ENCODE results near the gene CTNNA2. TPM values are rescaled to one million over a fixed set of nuclear protein-coding genes. Genes with fewer than 3 reads are reported as not detected.

CTNNA2 gene
- total and polyA plus RNA-seq, 5 donors, result 0.08 to 0.42 (median 0.11) TPM; not detected in 1

DNA sequence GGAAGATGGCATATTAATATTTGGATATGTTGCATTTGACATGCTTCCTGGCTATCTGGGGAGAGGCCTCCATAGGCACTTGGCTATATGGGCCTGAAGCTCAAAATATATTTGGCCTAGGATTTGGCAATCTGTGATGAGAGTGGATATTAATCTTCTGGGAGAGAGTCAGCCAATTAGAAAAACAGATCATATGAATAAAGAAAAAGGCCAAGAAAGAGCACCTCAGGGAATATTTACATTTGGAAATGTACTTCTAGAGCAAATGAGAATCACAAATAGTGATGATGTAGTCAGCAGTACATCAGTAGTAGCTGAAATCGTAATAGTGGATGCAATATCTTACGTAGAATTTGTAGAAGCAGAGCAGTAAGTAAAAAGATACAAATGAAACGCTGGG, 277.0 kb downstream of the CTNNA2 start:
- Histone ChIP-seq H3K4me3 (ENCODE audit: low read length) (no peak overlapping the region), H3K9me3 (ENCODE audit: control insufficient read depth, low read length) (no peaks in the 10 kb centered on the region), H3K27me3 (ENCODE audit: control insufficient read depth, insufficient read depth) (no peaks in the 10 kb centered on the region), H3K27ac (ENCODE audit: low read length) (no peak overlapping the region), H3K4me1 (ENCODE audit: control insufficient read depth, insufficient read depth, low read length) (no peaks in the 10 kb centered on the region)
- DNase-seq (no peak), ATAC-seq (no peak)
- intact Hi-C loops (cut with DNase I), result no loop called here
- 75% methylated on average over 3 of the region's 3 CpGs for WGBS

- 82% methylated on average over 1 of the region's 1 CpG for WGBS
Observed at GRCh38 chr2:79792090-79792489, 279.2 kb downstream of the CTNNA2 start.

GRCh38 chr2:79793006-79793405, 280.2 kb downstream of the CTNNA2 start:
- H3K27ac ChIP-seq (ENCODE audit: low read length), result no peak overlapping the region
- H3K9me3 ChIP-seq (ENCODE audit: control insufficient read depth, low read length), result no peaks in the 10 kb centered on the region
- no peaks in the 10 kb centered on the region for H3K27me3 ChIP-seq (ENCODE audit: control insufficient read depth, insufficient read depth)
- 86% methylated on average over 3 of the region's 3 CpGs for WGBS
- H3K4me3 ChIP-seq (ENCODE audit: low read length), result no peak overlapping the region
- no peaks in the 10 kb centered on the region for H3K4me1 ChIP-seq (ENCODE audit: control insufficient read depth, insufficient read depth, low read length)
- intact Hi-C loops (cut with DNase I), result no loop called here
- no peak for DNase-seq
- no peak for ATAC-seq

More at GRCh38 chr2:79792090-79792489, 279.2 kb downstream of the CTNNA2 start:
- DNase-seq (no peak), ATAC-seq (no peak)
- H3K27ac ChIP-seq (ENCODE audit: low read length), result no peak overlapping the region
- H3K4me1 ChIP-seq (ENCODE audit: control insufficient read depth, insufficient read depth, low read length), result no peaks in the 10 kb centered on the region
- H3K4me3 ChIP-seq (ENCODE audit: low read length), result no peak overlapping the region
- H3K27me3 ChIP-seq (ENCODE audit: control insufficient read depth, insufficient read depth), result no peaks in the 10 kb centered on the region
- no peaks in the 10 kb centered on the region for H3K9me3 ChIP-seq (ENCODE audit: control insufficient read depth, low read length)
- intact Hi-C loops (cut with DNase I), result no loop called here

DNA sequence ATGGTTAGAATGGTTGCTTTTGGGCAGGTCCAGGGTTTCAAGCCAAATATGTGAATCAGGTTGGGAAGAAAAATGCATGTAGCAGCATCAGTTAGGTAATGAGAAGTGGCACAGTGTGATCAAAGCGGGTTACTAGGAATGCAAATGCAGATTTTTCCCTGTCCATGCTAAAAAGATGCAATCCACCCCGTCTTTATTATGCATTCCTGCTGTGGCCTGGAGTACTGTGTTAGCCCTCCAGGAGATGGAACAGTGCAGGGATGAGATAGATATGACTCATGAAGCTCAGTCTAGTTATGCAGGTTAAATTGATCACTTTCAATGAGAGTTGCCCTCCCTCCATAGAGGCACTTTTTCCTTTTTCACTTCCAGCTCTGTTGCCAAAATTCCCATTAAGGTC, 283.8 kb downstream of the CTNNA2 start:
- H3K27ac ChIP-seq (ENCODE audit: low read length), result no peak overlapping the region
- WGBS, result 62% methylated on average over 2 of the region's 2 CpGs
- no peaks in the 10 kb centered on the region for H3K27me3 ChIP-seq (ENCODE audit: control insufficient read depth, insufficient read depth)
- no peaks in the 10 kb centered on the region for H3K4me1 ChIP-seq (ENCODE audit: control insufficient read depth, insufficient read depth, low read length)
- no peak overlapping the region for H3K4me3 ChIP-seq (ENCODE audit: low read length)
- H3K9me3 ChIP-seq (ENCODE audit: control insufficient read depth, low read length), result no peaks in the 10 kb centered on the region
- ATAC-seq (no peak), DNase-seq (no peak)
- intact Hi-C loops (cut with DNase I), result no loop called here

DNA sequence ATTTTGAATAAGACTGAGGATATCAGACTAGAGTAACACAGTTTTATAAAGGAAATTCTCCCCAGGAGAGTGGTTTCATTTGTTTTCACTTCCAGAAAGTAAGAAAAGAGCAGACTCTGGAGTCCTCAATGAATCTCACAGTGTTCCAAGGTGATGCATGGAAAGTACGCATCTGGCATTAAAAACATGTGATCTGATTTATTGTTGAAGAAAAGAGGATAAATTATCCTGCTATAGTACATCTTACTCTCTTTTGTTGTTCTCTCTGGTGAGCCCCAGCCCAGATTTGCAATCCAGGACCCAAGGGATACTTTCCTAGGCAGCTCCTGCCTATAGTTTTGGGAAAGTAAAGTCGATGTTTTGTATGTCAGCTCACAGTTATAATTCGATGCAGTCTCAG, 285.9 kb downstream of the CTNNA2 start:
- DNase-seq (no peak), ATAC-seq (no peak)
- 81% methylated on average over 3 of the region's 3 CpGs for WGBS
- Histone ChIP-seq H3K27me3 (ENCODE audit: control insufficient read depth, insufficient read depth) (no peaks in the 10 kb centered on the region), H3K27ac (ENCODE audit: low read length) (no peak overlapping the region), H3K9me3 (ENCODE audit: control insufficient read depth, low read length) (no peaks in the 10 kb centered on the region), H3K4me3 (ENCODE audit: low read length) (no peak overlapping the region), H3K4me1 (ENCODE audit: control insufficient read depth, insufficient read depth, low read length) (no peaks in the 10 kb centered on the region)
- intact Hi-C loops (cut with DNase I), result no loop called here

DNA sequence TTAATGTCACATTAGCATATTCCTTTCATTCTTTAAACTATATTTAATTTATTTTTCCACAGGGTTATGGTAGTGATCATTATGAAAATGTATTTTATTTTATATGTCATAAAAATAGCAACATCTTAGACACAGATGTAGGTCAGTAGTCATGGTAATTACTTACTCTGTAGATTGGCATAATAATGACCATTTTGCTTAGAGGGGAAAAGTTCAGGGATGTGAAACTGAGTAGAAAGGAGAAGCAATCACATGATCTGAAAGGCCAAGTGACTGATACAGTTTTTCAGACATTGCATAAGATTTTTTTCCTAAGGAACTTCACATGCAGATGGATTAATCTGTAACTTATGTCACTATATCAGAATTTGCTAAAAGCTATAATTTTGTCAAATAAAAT, 286.9 kb downstream of the CTNNA2 start:
- Histone ChIP-seq H3K27me3 (ENCODE audit: control insufficient read depth, insufficient read depth) (no peaks in the 10 kb centered on the region), H3K27ac (ENCODE audit: low read length) (no peak overlapping the region), H3K4me1 (ENCODE audit: control insufficient read depth, insufficient read depth, low read length) (no peaks in the 10 kb centered on the region), H3K4me3 (ENCODE audit: low read length) (no peak overlapping the region), H3K9me3 (ENCODE audit: control insufficient read depth, low read length) (no peaks in the 10 kb centered on the region)
- intact Hi-C loops (cut with DNase I), result no loop called here
- no peak for DNase-seq
- no peak for ATAC-seq

DNA sequence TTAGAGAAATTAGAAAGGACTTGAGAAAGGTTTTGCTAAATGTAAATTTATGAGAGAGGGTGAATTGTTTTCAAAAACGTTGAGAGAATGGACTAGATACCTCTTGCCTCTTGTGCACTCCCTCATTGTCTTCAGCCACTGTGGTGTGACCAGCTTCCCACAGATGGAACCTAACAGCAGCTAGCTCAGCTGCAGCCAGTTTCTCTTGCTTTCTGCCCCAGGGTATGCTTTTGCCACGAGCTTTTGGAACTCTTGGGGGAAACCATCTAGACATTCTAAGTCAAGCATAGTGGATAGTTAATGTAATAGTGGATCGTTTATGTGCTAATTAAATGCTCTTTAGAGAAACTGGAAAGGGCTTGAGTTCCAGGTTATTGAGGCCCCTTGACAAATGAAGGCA, 288.2 kb downstream of the CTNNA2 start:
- no peak overlapping the region for H3K4me3 ChIP-seq (ENCODE audit: low read length)
- no peak for ATAC-seq
- intact Hi-C loops (cut with DNase I), result no loop called here
- no peaks in the 10 kb centered on the region for H3K27me3 ChIP-seq (ENCODE audit: control insufficient read depth, insufficient read depth)
- H3K9me3 ChIP-seq (ENCODE audit: control insufficient read depth, low read length), result no peaks in the 10 kb centered on the region
- no peak for DNase-seq
- no peaks in the 10 kb centered on the region for H3K4me1 ChIP-seq (ENCODE audit: control insufficient read depth, insufficient read depth, low read length)
- WGBS, result 54% methylated on average over 3 of the region's 3 CpGs
- H3K27ac ChIP-seq (ENCODE audit: low read length), result no peak overlapping the region

DNA sequence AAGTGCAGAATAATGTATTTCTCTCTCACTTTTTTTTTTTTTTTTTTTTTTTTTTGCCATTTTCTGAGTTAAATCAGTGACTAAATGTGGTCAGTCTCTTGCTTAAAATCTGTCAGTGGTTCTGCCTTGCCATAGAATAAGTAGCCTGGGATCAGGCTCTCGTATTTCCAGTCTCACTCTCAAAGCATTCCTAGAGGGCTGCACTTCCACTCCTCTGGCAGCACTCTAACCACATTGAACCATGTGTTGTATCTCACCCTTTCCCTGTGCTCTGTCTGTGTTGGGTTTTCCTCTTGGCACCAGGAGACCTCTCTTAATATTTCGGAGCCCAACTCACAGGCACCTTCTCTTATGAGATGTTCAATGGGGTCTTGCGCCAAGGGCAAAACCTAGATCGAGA, 304.4 kb downstream of the CTNNA2 start:
- WGBS, result 73% methylated on average over 4 of the region's 4 CpGs
- H3K4me3 ChIP-seq (ENCODE audit: low read length), result no peak overlapping the region

DNA sequence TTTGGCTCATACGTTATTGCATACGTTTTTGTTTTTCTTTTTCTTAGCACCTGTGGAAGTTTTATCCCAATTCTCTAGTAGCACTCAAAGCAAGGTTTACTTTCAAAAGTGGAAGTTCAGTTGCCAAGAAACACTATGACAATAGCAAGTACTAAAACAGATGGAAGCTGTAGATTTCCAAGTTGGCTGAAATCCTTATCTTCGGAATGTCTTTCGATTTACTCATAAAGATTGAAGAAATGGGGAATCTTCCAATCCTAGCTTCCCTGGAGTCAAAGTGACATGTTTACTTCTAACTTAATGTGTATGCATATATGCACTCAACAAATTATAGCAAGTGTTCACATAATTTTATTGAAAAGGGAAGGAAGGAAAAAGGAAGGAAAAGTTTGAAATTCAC, 307.4 kb downstream of the CTNNA2 start:
- Histone ChIP-seq H3K4me1 (ENCODE audit: control insufficient read depth, insufficient read depth, low read length) (no peaks in the 10 kb centered on the region), H3K27me3 (ENCODE audit: control insufficient read depth, insufficient read depth) (no peaks in the 10 kb centered on the region), H3K27ac (ENCODE audit: low read length) (no peak overlapping the region), H3K4me3 (ENCODE audit: low read length) (no peak overlapping the region), H3K9me3 (ENCODE audit: control insufficient read depth, low read length) (no peaks in the 10 kb centered on the region)
- 79% methylated on average over 4 of the region's 4 CpGs for WGBS
- DNase-seq, result no peak
- no peak for ATAC-seq
- intact Hi-C loops (cut with DNase I), result no loop called here

More for the DNA sequence above, 304.4 kb downstream of the CTNNA2 start:
- H3K27me3 ChIP-seq (ENCODE audit: control insufficient read depth, insufficient read depth), result no peaks in the 10 kb centered on the region
- no peak for ATAC-seq
- H3K27ac ChIP-seq (ENCODE audit: low read length), result no peak overlapping the region
- H3K9me3 ChIP-seq (ENCODE audit: control insufficient read depth, low read length), result no peaks in the 10 kb centered on the region
- H3K4me1 ChIP-seq (ENCODE audit: control insufficient read depth, insufficient read depth, low read length), result no peaks in the 10 kb centered on the region
- DNase-seq, result no peak
- intact Hi-C loops (cut with DNase I), result no loop called here

GRCh38 chr2:79822136-79822535, 309.3 kb downstream of the CTNNA2 start:
- whole genome bisulfite sequencing, result 57% methylated on average over 2 of the region's 2 CpGs

GRCh38 chr2:79824086-79824786, 311.4 kb downstream of the CTNNA2 start:
- Histone ChIP-seq H3K4me1 (ENCODE audit: control insufficient read depth, insufficient read depth, low read length) (no peaks in the 10 kb centered on the region), H3K9me3 (ENCODE audit: control insufficient read depth, low read length) (no peaks in the 10 kb centered on the region), H3K4me3 (ENCODE audit: low read length) (no peak overlapping the region), H3K27me3 (ENCODE audit: control insufficient read depth, insufficient read depth) (no peaks in the 10 kb centered on the region), H3K27ac (ENCODE audit: low read length) (no peak overlapping the region)
- intact Hi-C loops (cut with DNase I), result no loop called here
- DNase-seq (no peak), ATAC-seq (no peak)
- WGBS, result 47% methylated on average over 6 of the region's 6 CpGs

More at GRCh38 chr2:79822136-79822535, 309.3 kb downstream of the CTNNA2 start:
- no peak for DNase-seq
- H3K4me1 ChIP-seq (ENCODE audit: control insufficient read depth, insufficient read depth, low read length), result no peaks in the 10 kb centered on the region
- no peaks in the 10 kb centered on the region for H3K27me3 ChIP-seq (ENCODE audit: control insufficient read depth, insufficient read depth)
- no peaks in the 10 kb centered on the region for H3K9me3 ChIP-seq (ENCODE audit: control insufficient read depth, low read length)
- ATAC-seq, result no peak
- intact Hi-C loops (cut with DNase I), result no loop called here
- no peak overlapping the region for H3K27ac ChIP-seq (ENCODE audit: low read length)
- H3K4me3 ChIP-seq (ENCODE audit: low read length), result no peak overlapping the region

- no peak for DNase-seq
- Histone ChIP-seq H3K4me3 (ENCODE audit: low read length) (no peak overlapping the region), H3K9me3 (ENCODE audit: control insufficient read depth, low read length) (no peaks in the 10 kb centered on the region), H3K4me1 (ENCODE audit: control insufficient read depth, insufficient read depth, low read length) (no peaks in the 10 kb centered on the region), H3K27ac (ENCODE audit: low read length) (no peak overlapping the region), H3K27me3 (ENCODE audit: control insufficient read depth, insufficient read depth) (no peaks in the 10 kb centered on the region)
- WGBS, result 92% methylated on average over 1 of the region's 1 CpG
- intact Hi-C loops (cut with DNase I), result no loop called here
- no peak for ATAC-seq
Observed at GRCh38 chr2:79827881-79828280, 315.0 kb downstream of the CTNNA2 start.
